ENCODE results near the gene MRFAP1.

MRFAP1 gene

DNA sequence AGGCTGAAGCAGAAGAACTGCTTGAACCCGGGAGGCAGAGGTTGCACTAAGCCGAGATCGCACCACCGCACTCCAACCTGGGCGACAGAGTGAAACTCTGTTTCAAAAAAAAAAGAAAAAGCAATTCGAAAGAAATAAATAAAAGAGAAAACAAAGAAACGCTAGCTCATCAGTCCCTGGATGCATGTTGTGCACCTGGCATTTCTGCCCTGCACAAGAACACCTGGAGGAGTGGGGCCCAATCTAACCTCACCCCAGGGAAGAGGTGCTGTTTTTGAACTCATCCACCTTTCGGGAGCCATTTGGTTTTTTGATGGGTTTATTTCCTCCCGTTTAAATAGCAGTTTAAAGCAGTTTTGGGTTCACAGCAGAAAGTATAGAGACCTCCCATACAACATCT is 5.7 kb upstream of the MRFAP1 start:
- DNase-seq (ENCODE audit: low read depth), result no peak
- TF ChIP-seq, protein P1, sequence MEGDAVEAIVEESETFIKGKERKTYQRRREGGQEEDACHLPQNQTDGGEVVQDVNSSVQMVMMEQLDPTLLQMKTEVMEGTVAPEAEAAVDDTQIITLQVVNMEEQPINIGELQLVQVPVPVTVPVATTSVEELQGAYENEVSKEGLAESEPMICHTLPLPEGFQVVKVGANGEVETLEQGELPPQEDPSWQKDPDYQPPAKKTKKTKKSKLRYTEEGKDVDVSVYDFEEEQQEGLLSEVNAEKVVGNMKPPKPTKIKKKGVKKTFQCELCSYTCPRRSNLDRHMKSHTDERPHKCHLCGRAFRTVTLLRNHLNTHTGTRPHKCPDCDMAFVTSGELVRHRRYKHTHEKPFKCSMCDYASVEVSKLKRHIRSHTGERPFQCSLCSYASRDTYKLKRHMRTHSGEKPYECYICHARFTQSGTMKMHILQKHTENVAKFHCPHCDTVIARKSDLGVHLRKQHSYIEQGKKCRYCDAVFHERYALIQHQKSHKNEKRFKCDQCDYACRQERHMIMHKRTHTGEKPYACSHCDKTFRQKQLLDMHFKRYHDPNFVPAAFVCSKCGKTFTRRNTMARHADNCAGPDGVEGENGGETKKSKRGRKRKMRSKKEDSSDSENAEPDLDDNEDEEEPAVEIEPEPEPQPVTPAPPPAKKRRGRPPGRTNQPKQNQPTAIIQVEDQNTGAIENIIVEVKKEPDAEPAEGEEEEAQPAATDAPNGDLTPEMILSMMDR (IDR thresholded peaks at IDR 0.05; ENCODE audit: insufficient read depth, low read depth, low read length, missing control alignments), result no peak
- no peak overlapping the region for H3K4me3 ChIP-seq (ENCODE audit: low read length)

DNA sequence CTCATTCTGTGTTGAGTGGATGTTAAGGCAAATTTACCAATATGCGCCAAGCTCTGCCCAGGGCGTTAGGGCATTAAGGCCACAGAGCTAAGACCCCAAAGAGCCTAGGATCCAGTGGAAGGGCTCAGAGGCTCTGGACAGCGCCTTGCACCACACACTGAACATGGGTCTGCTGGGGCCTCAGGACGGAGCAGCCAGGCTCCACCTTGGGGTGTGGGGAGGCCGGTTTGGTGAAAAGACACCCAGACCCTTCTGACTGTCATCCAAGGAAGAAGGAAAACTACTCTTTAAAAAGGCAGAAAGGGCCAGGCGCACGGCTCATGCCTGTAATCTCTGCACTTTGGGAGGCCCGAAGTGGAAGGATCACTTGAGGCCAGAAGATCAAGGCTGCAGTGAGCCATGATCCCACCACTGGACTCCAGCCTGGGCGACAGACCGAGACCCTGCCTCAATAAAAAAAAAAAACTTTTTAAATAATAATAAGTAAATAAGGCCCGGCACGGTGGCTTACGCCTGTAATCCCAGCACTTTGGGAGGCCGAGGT is 1.3 kb upstream of the MRFAP1 start:
- TF ChIP-seq, protein P1 (IDR thresholded peaks at IDR 0.05; ENCODE audit: insufficient read depth, low read depth, low read length, missing control alignments), result no peak
- DNase-seq (ENCODE audit: low read depth), result no peak
- no peak overlapping the region for H3K4me3 ChIP-seq (ENCODE audit: low read length)

DNA sequence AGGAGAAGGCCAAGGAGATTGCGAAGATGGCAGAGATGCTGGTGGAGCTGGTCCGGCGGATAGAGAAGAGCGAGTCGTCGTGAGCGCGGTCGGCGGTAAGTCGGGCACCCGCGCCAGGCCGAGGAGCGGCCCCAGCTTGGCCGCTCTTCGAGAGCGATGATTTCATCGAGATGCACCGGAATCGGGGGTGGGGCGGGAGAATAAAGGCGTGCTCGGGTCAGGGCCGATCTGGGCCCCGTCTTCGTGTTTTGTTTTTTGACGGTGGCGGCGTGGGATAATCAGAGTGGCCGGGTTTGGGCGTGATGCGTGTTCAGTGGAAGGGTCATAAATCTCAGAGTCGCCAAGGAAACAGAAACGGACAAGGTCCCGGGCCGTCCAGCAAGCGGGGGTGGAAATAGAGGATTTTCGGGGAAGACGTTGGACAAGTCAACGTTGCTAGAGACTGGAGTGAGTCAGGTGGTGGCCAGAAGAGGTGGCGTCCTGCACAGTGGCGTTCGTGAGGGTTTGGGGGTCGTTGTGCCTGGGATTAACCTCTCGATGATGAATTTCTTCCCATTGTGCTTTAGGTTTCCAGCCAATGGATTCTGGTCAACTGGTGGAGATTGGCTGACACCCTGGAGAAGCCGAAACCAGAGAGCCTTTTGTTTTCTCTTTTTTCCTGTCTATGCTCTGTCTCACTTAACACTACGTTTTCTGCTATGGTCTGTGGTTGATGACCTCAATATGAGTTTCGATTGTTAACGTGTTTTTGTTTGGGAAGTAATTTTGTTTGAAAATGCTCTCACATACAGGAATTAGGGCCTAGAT is 882 bp downstream of the MRFAP1 start:
- peak overlapping the region; percentile 95 for H3K4me3 ChIP-seq (ENCODE audit: low read length)
- TF ChIP-seq, protein P1 (IDR thresholded peaks at IDR 0.05; ENCODE audit: insufficient read depth, low read depth, low read length, missing control alignments), result no peak
- DNase-seq (ENCODE audit: low read depth), result peak; percentile 62

DNA sequence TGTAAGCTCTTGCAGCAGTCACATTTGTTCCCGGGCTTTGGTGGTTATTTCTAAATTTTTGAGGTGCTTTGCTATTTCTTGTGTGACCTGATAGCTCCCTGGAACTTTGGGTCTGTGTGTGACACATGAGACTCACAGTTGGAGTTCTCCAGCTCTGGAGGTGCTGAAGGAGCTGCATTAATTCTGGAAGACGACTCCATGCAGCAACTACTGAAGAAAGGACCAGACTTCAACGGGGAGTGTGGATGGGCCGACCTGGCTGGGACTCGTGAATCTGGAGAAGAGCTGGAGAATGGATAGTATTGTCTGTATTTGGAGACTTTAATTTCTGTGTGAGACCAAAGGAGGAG is 1.5 kb downstream of the MRFAP1 start:
- H3K4me3 ChIP-seq (ENCODE audit: low read length), result peak overlapping the region; percentile 95
- DNase-seq (ENCODE audit: low read depth), result no peak
- TF ChIP-seq, protein P1 (IDR thresholded peaks at IDR 0.05; ENCODE audit: insufficient read depth, low read depth, low read length, missing control alignments), result no peak

DNA sequence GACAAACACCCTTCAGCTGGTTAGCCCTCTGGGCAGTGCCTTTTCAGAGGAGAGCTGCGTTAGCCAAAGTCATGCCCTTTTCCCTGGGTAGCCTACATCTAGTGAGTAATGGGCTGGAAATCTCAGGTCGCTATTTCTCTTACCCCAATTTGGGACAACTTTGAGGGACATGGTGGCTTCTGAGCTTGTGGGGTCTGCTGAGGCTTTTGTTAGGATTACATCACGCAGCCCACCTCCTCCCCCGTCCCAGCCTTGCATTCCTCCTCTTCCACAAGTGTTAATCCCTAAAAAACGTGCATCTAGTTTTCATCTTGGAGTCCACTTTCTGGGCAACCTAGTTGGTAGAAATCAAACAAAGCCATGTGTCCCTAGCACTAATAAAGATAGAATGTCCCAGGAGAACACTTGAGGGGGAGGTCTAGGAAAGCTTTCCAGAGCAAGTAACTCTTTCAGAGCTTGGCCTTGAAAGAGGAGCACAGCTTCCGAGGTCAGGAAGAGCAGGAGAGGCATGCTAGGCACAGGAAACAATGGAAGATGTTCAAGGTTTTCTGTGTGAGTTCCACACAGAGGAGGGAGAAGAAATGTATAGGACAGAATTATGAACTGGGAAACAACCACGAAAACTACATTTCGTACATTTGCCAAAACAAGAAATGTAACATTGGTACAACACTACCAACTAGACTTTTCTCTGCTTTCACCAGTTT is 2.8 kb downstream of the MRFAP1 start:
- TF ChIP-seq, protein P1 (IDR thresholded peaks at IDR 0.05; ENCODE audit: insufficient read depth, low read depth, low read length, missing control alignments), result no peak
- no peak for DNase-seq (ENCODE audit: low read depth)
- H3K4me3 ChIP-seq (ENCODE audit: low read length), result no peak overlapping the region

DNA sequence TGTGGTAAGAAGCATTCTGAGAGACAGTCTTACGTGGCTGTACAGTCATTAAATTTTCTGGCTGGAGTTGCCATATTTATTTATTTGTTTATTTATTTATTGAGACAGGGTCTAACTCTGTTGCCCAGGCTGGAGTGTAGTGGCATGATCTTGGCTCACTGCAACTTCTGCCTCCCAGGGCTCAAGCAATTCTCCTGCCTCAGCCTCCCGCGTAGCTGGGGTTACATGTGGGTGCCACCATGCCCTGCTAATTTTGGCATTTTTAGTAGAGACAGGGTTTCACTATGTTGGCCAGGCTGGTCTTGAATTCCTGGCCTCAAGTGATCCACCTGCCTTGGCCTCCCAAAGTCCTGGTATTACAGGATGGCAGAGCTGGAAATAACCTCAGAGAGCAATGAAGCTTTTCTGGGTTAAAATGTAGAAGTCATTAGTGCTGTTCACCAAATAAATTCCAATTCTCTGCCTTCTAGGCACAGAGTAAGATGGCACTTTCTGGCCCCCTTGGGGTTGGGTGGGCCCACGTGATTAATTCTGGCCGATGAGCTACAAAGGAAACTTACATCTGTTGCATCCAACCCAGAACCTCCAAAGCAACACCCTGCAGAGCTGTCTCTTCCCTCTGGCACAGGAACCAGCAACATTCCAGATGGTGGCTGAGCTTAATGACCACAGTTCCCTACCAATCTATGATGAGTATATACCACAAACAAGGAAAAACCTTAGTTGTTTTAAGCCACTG is 4.5 kb downstream of the MRFAP1 start:
- no peak overlapping the region for H3K4me3 ChIP-seq (ENCODE audit: low read length)
- TF ChIP-seq, protein P1 (IDR thresholded peaks at IDR 0.05; ENCODE audit: insufficient read depth, low read depth, low read length, missing control alignments), result no peak
- no peak for DNase-seq (ENCODE audit: low read depth)
